K562 (cell line): ENCODE data around the gene MVP. TPM values are rescaled to one million over a fixed set of nuclear protein-coding genes. Genes with fewer than 3 reads are reported as not detected.

Experiments used
- AFF4 ChIP-seq: sonication (generic); formaldehyde crosslinking; IDR thresholded peaks from 2 replicates; pipeline ENCODE4 v1.8.0; 2023; ENCODE audit warnings: mild to moderate bottlenecking, missing genetic modification reagents
- CBX1 ChIP-seq: sonication (generic); IDR thresholded peaks from 2 replicates; pipeline ENCODE4 v1.6.1; 2016; ENCODE audit warnings: antibody characterized with exemption, low read depth, mild to moderate bottlenecking
- CC2D1A ChIP-seq: fragments of 450-650 bp; IDR thresholded peaks from 2 replicates; pipeline ENCODE4 v1.6.1; 2017; ENCODE audit warnings: mild to moderate bottlenecking
- ELK3 ChIP-seq: fragments of 450-650 bp; formaldehyde crosslinking; IDR thresholded peaks from 2 replicates; pipeline ENCODE4 v1.4.0; 2020; ENCODE audit warnings: mild to moderate bottlenecking
- FOXM1 ChIP-seq, 2 experiments: fragments of 450-650 bp in 1 of 2; sonication (generic) in 1 of 2; formaldehyde crosslinking in 1 of 2; IDR thresholded peaks; 2 replicates each; pipeline versions ENCODE4 v1.6.1 to v1.9.0; 2017 to 2022; ENCODE audit warnings: low read depth in 2 of 2, mild to moderate bottlenecking in 2 of 2, missing genetic modification reagents in 1 of 2, moderate library complexity in 1 of 2
- GABPB1 ChIP-seq: sonication (generic); formaldehyde crosslinking; IDR thresholded peaks from 2 replicates; pipeline ENCODE4 v1.8.0; 2022; ENCODE audit warnings: mild to moderate bottlenecking, missing genetic modification reagents
- KLF1 ChIP-seq: fragments of 450-650 bp; IDR thresholded peaks from 2 replicates; pipeline ENCODE4 v1.6.1; 2016; ENCODE audit warnings: missing genetic modification characterization, missing compliant biosample characterization
- PPARD ChIP-seq: fragments of 250-450 bp; sonication (Bioruptor Pico); IDR thresholded peaks from 2 replicates; pipeline ENCODE4 v1.8.0; 2022; ENCODE audit warnings: inconsistent platforms, mild to moderate bottlenecking, moderate library complexity
- RB1 ChIP-seq: fragments of 450-650 bp; IDR thresholded peaks from 2 replicates; pipeline ENCODE4 v1.6.1; 2017; ENCODE audit warnings: low read depth, mild to moderate bottlenecking
- SMC3 ChIP-seq: conservative IDR thresholded peaks from 2 replicates; pipeline ENCODE4 v1.6.1; 2011; ENCODE audit warnings: low read depth, low read length, improper control_type of control experiment; ENCODE audit not compliant: insufficient read depth
- TAF9B ChIP-seq: fragments of 450-650 bp; IDR thresholded peaks from 2 replicates; pipeline ENCODE4 v1.6.1; 2018; ENCODE audit warnings: mild to moderate bottlenecking; ENCODE audit not compliant: partially characterized antibody
- ZBTB11 ChIP-seq, 3 experiments: fragments of 200-800 bp in 1 of 3; fragments of 250-450 bp in 1 of 3; fragments of 450-650 bp in 1 of 3; sonication (Bioruptor Pico) in 1 of 3; sonication (Bioruptor generic) in 1 of 3; formaldehyde crosslinking in 1 of 3; IDR thresholded peaks; 2 replicates each; pipeline versions ENCODE4 v1.6.1 to v1.8.0; 2016 to 2022; ENCODE audit warnings: mild to moderate bottlenecking in 2 of 3, missing genetic modification characterization in 2 of 3, missing compliant biosample characterization in 1 of 3, moderate library complexity in 1 of 3
- ZNF518B ChIP-seq: fragments of 250-450 bp; sonication (Bioruptor Pico); IDR thresholded peaks from 2 replicates; pipeline ENCODE4 v1.5.0; 2021; ENCODE audit warnings: mild to moderate bottlenecking, moderate library complexity
- polyA plus RNA-seq, 8 experiments: library from polyadenylated mRNA; depleted of rRNA in 4 of 8; stranded (reverse) in 5 of 8; unstranded in 3 of 8; fragments of >200 nt; fragmentation: Nextera tagmentation in 2 of 8; fragmentation: Illumina TruSeq in 1 of 8; extraction: Ambion mirVana in 2 of 8; extraction: Trizol in 1 of 8; gene quantifications; 2 replicates each; pipeline versions ENCODE4 v1.2.1 to v1.2.3, GENCODE V29; 2011 to 2014; ENCODE audit warnings: inconsistent platforms in 1 of 8, missing spikeins in 1 of 8
- total RNA-seq, 7 experiments: library from RNA; depleted of rRNA in 6 of 7; stranded (reverse); fragments of >200 nt in 6 of 7; fragmentation: Illumina TruSeq in 2 of 7; extraction: Trizol in 2 of 7; gene quantifications; 2 replicates each; pipeline versions ENCODE4 v1.2.1 to v1.2.3, GENCODE V29; 2011 to 2021; ENCODE audit warnings: low replicate concordance in 1 of 7

Gene MVP
- total and polyA plus RNA-seq, 9 of the 15 experiments (the other 6 are each of a cell fraction or from before 2014, with no cell fraction given): 0.39 to 1.9 (median 0.76) TPM; not detected in 2

- TF ChIP-seq ZNF518B (CRISPR knock-in tag) (no peak), SMC3 (no peak), CC2D1A (no peak), GABPB1 (peak; percentile 85), TAF9B (peak; percentile 82), ZBTB11 (CRISPR knock-in tag; IDR thresholded peaks at IDR 0.05) (peak in 2 of 3 experiments; percentile 66 to 90; a peak in 4 of 6 replicates), CBX1 (peak; percentile 55; the same call in 1 of the 2 replicates), KLF1 (0 out of 2 replicates have a peak, but pooled peaks have one; percentile 62), PPARD (CRISPR knock-in tag) (no peak), ELK3 (CRISPR knock-in tag) (no peak), RB1 (peak; percentile 97), AFF4 (CRISPR knock-in tag) (peak; percentile 89; the same call in 1 of the 2 replicates), FOXM1 (IDR thresholded peaks at IDR 0.05; ENCODE audit: low read depth) (peak; percentile 78), FOXM1 (CRISPR knock-in tag; IDR thresholded peaks at IDR 0.05; ENCODE audit: low read depth) (peak; percentile 49; the same call in 1 of the 2 replicates)
Observed at GRCh38 chr16:29805232-29806098, 14.8 kb upstream of the MVP start (continued).
